ENCODE measurements around the gene TMEM184B.
"Not testable (repeated sequence)": the region's sequence is repeated elsewhere in the genome, so short reads cannot be mapped to it uniquely, and the experiment has no call there.

TMEM184B gene

GRCh38 chr22:38201711-38202436 is 70.9 kb downstream of the TMEM184B start, which contains the start of gene MAFF:
Gene MAFF, plus strand, starts transcription at chr22:38201994. Its CDS starts 11,860 bp downstream, at chr22:38213854.
- DNase-seq = peak; percentile 88

GRCh38 chr22:38201371-38201710 is 71.5 kb downstream of the TMEM184B start:
- no peak for DNase-seq

- no peak for DNase-seq
These were observed 72.8 kb downstream of the TMEM184B start for GRCh38 chr22:38199826-38200559.

- DNase-seq = peak; percentile 51
These were observed 75.9 kb downstream of the TMEM184B start for GRCh38 chr22:38196791-38197419.

DNA sequence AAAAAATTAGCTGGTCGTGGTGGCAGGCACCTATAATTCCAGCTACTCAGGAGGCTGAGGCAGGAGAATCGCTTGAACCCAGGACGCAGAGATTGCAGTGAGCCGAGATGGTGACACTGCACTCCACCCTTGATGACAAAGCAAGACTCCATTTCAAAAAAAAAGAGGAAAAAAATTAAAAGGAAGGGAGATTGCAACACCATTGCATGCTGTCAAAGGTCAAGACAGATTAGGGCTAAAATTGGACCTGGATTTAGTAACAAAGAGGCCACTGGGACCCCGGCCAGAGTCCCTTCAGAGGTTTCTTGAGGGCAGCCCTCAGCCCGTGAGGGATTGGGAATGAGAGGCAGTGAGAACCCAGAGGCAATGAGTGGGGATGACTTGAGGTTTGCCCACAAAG is 79.2 kb downstream of the TMEM184B start:
- DNase-seq = no peak

GRCh38 chr22:38192475-38192863 is 80.3 kb downstream of the TMEM184B start:
- DNase-seq = no peak

DNA sequence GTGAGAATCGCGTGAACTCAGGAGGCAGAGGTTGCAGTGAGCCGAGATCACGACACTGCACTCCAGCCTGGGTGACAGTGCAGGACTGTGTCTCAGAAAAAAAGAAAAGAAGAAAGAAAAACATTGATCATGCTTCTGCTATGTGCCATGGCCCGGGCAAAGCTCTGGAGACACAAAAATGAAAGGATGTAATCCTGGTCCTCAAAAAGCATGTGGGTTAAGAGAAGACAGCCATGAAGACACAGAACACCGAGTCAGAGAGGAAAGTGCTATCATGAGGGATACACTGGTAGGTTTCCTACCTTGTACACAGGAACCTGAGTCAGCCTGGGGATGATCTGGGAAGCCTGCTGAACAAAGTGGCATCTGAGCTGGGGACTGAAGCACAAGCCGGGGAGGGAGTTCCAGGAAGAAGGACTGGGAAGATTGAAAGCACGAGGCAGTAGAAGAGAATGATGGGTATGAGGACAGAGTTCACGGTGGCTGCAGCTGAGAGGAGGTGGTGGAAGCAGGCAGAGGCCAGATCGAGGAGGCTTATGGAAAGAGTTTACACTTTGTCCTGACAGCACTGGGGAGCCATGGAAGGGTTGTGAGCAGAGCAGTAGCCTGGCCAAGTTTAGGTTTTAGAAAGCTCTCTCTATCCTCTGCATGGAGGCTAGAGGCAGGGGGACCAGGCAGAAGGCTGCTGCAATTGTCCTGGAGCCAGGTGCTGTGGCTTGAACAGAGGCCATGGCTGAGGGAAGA is 80.9 kb downstream of the TMEM184B start:
- no peak for DNase-seq

GRCh38 chr22:38191055-38191454 is 81.8 kb downstream of the TMEM184B start:
- no peak for DNase-seq

DNA sequence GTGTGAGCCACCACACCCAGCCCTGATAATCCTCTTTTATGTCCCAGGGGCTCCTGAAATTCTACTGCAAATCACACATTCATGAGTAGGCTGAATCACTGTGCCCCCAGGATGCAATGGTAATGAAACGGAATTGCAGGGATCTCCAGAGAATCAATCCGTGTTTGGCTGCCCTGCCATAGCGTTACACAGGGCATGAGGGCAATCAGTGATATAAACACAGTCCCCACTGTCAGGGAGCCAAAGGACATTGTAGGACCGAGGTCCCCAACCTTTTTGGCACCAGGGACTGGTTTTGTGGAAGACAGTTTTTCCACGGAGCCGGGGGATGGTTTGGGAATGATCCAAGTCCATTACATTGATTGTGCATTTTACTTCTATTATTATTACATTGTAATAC is 82.2 kb downstream of the TMEM184B start:
- no peak for DNase-seq

DNA sequence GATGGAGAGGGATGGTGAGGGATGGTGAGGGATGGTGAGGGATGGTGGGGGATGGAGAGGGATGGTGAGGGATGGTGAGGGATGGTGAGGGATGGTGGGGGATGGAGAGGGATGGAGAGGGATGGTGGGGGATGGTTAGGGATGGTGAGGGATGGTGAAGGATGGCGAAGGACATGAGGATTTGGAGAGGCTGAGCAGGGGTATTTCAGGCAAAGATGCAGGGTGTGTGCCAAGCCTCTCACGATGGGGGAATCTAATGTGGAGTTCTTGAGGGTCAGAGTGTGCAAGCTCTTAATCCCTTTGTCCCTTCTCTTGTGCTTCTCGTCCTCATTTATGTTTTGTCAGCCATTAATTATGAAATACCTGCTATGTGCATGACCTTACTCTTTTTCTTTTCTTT is 83.7 kb downstream of the TMEM184B start:
- DNase-seq = no peak

DNA sequence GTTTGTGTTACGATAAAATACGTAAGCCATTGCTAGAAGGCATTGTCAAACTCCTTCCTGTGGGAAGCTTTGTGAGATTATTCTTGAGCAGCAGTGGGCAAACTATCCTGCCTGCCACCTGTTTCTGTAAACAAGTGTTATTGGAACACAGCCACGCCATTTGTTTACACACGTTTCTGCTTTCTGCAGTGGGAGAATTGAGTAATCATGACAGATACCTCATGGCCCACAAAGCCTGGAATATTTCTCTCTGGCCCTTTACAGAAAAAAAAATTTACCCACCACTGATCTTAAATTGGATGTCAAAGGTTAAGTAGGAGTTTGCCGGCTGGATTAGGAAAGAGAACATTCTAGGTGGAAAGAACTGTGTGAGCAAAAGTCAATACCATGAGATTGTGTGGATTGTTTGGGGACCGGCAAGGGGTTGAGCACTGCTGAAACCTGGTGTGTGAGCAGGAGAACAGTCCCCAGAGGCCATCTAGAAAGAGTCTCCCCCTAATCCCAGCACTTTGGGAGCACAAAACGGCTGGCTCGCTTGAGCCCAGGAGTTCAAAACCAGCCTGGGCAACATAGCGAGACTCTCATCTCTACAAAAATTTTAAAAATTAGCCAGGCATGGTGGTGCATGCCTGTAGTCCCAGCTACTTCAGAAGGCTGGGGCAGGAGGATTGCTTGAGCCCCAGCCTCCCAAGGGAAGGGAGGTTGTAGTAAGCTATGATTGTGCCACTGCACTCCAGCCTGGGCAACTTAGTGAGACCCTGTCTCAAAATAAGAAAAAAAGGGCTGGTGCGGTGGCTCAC is 85.2 kb downstream of the TMEM184B start:
- DNase-seq = peak; percentile 84

GRCh38 chr22:38186429-38186828 is 86.4 kb downstream of the TMEM184B start:
- no peak for DNase-seq

- DNase-seq = no peak
These were observed 88.0 kb downstream of the TMEM184B start for GRCh38 chr22:38184788-38185187.

GRCh38 chr22:38181453-38182200 is 91.2 kb downstream of the TMEM184B start, which contains the start of gene PLA2G6:
Gene PLA2G6, minus strand, starts transcription at chr22:38181830. Its CDS starts 12,404 bp downstream, at chr22:38169426.
- peak; percentile 98 for DNase-seq

DNA sequence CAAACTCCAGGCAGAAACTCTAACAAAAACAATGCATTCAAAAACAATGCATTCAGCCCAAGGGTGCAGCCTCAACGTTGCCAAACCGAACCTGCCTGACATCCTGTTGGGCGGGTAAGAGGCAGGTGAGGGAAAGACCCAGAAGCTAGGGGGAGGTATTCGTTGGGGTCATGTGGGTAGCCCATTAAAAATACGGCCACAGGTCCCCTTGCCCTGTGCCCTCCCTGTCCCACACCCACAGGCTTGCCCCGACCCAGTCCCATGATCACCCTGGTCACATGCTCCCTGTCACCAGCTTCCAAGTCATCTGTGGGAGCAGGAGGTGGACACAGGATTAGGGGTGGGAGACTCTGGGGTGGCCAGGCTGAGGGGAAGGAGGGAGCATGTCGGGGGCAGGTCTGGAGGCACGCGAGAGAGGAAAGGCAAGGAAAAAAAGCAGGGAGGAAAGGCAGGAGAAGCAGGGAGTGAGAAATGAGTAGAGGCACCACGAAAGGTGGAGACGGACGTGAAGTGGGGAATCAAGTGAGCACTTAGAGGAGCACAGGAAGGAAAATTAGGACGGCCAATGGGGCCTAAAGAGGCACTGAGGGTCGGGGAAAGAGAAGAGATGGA is 91.9 kb downstream of the TMEM184B start:
- DNase-seq = no peak

GRCh38 chr22:38178605-38178937 is 94.2 kb downstream of the TMEM184B start:
- DNase-seq = not testable (repeated sequence)

DNA sequence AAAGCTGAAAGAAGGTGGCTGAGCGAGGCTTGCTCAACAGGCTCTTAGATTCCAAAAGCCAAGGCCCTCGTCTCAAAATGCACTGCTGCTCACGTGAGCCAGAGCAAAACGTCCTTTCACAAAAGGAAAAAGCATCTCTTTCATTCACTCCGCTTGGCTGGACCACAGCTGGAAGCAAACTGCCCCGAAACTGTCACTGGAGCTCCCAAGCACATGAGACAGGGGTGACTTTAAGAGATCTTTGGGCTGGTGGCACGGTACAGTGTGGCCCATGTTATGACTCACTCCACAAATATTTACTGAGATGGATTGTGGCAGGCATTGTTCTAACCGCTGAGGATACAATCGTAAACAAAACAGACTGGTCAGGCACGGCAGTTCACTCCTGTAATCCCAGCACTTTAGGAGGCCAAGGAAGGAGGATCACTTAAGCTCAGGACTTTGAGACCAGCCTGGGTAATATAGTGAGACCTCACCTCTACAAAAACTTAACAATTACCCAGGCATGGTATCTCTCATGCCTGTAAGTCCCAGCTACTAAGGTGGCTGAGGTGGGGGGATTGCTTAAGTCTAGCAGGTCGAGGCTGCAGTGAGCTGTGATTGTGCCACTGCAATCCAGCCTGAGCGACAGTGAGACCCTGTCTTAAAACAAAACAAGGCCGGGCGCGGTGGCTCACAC is 94.7 kb downstream of the TMEM184B start:
- DNase-seq = no peak

- DNase-seq = not testable (repeated sequence)
These were observed 95.3 kb downstream of the TMEM184B start for GRCh38 chr22:38177571-38177925.

DNA sequence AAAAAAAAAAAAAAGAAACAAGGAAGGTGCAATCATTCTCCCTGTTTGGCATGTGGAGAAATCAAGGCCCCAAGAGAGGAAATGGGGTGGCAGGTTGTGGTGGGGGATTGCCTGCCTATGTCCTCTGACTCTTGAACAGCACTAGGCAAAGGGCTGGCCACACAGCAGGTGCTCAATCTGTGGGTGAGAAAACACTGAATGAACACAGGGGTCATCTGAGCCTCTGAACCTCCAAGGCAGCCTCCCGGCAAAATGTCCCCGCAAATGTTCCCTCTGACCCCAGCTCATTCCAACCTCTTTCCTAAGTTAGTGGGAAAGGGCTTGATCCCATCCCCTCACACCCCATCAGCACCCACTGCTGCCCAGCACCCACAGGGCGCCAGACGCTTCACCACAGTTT is 95.8 kb downstream of the TMEM184B start:
- DNase-seq = no peak

- no peak for DNase-seq
These were observed 96.6 kb downstream of the TMEM184B start for GRCh38 chr22:38176170-38176741.

All from NCI-H1092 (cell line).